ENCODE measurements around the gene FARP2. TPM values are rescaled to one million over a fixed set of nuclear protein-coding genes. Genes with fewer than 3 reads are reported as not detected.
"Not testable (repeated sequence)": the region's sequence is repeated elsewhere in the genome, so short reads cannot be mapped to it uniquely, and the experiment has no call there.

Gene FARP2
- total RNA-seq, 2 experiments from 2014 or later = 17.2 to 18.3 TPM

DNA sequence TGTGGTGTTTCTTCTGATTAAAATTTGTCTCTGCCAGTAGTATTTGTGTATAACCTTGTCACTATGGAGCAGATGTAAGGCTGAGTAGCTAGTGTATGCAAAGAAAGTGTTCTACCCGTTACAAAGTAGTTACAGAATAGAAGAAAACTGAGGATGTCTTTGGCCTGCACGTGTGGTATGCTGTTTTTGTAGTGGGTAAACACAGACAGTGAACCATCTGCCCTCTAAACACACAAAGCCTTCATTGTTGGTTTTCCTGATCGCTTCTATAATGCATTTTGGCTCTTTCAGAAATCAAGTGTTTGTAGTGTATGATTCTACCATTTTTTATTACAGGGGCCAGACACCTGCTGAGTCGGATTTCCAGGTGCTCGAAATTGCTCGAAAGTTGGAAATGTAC lies 61.5 kb downstream of the FARP2 start:
- Histone ChIP-seq H3K27me3 (ENCODE audit: control insufficient read depth in 1 of 2, insufficient read depth in 2 of 2, low read length in 2 of 2) (no peaks in the 10 kb centered on the region), H3K27ac (ENCODE audit: low read depth in 1 of 2, low read length in 2 of 2) (no peak overlapping the region), H3K4me1 (ENCODE audit: insufficient read depth, low read length) (no peaks in the 10 kb centered on the region), H3K9me3 (ENCODE audit: control insufficient read depth in 1 of 2, insufficient read depth in 1 of 2, low read length in 2 of 2) (peaks cover 5 to 9% of the 10 kb centered on the region in 2 experiments), H3K36me3 (ENCODE audit: insufficient read depth, low read length) (peaks cover 31% of the 10 kb centered on the region), H3K4me3 (ENCODE audit: low read length) (no peak overlapping the region)
- no peak for DNase-seq
- Mint-ChIP-seq H3K9me3 (no peaks in the 10 kb centered on the region), H3K4me1 (ENCODE audit: low read depth) (no peaks in the 10 kb centered on the region), H3K27ac (no peak overlapping the region), H3K4me3 (no peak overlapping the region), H3K27me3 (no peaks in the 10 kb centered on the region), H3K36me3 (ENCODE audit: low read depth) (peaks cover 79% of the 10 kb centered on the region)
- TF ChIP-seq, protein P1, sequence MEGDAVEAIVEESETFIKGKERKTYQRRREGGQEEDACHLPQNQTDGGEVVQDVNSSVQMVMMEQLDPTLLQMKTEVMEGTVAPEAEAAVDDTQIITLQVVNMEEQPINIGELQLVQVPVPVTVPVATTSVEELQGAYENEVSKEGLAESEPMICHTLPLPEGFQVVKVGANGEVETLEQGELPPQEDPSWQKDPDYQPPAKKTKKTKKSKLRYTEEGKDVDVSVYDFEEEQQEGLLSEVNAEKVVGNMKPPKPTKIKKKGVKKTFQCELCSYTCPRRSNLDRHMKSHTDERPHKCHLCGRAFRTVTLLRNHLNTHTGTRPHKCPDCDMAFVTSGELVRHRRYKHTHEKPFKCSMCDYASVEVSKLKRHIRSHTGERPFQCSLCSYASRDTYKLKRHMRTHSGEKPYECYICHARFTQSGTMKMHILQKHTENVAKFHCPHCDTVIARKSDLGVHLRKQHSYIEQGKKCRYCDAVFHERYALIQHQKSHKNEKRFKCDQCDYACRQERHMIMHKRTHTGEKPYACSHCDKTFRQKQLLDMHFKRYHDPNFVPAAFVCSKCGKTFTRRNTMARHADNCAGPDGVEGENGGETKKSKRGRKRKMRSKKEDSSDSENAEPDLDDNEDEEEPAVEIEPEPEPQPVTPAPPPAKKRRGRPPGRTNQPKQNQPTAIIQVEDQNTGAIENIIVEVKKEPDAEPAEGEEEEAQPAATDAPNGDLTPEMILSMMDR (IDR thresholded peaks at IDR 0.05) = no peak
- no peak for ATAC-seq (ENCODE audit: poor library complexity)
- ChIA-PET POLR2A (no interaction called here), CTCF (no interaction called here)
- intact Hi-C loops (cut with DNase I, micrococcal nuclease) = no loop called here

DNA sequence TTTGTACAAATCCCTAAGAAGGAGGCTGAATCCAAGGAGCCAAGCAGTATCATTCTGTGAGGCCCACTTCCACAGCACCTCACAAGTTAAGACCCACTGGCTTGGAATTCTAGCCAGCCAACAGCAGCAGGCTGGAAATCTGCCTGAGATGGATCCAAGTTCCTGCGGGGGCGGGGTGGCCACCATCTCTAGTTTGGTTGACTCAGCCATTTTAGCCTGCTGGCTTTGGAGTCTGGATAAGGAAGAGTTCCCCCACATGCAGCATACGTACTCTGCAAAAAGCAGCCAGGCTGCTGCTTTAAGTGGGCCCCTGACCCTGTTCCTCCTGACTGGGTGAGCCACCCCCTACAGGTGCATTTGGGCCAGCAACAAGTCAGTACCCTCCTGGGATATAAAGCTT lies 65.2 kb downstream of the FARP2 start:
- intact Hi-C loops (cut with DNase I, micrococcal nuclease) = no loop called here

DNA sequence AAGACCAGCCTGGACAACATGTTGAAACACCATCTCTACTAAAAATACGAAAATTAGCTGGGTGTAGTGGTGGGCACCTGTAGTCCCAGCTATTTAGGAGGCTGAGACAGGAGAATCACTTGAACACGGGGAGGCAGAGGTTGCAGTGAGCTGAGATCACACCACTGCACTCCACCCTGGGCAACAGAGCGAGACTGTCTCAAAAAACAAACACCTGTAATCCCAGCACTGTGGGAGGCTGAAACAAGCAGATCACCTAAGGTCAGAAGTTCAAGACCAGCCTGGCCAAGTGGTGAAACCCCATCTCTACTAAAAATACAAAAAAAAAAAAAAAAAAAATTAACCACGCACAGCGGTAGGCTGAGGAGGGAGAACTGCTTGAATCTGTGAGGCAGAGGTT lies 65.9 kb downstream of the FARP2 start:
- CTCF ChIA-PET; H3K4me3 Mint-ChIP-seq; DNase-seq; H3K27ac Mint-ChIP-seq; H3K27ac ChIP-seq (ENCODE audit: low read depth in 1 of 2, low read length in 2 of 2); ATAC-seq (ENCODE audit: poor library complexity); H3K4me3 ChIP-seq (ENCODE audit: low read length); POLR2A ChIA-PET; H3K27me3 ChIP-seq (ENCODE audit: control insufficient read depth in 1 of 2, insufficient read depth in 2 of 2, low read length in 2 of 2); H3K4me1 Mint-ChIP-seq (ENCODE audit: low read depth); H3K27me3 Mint-ChIP-seq; intact Hi-C loops (cut with DNase I, micrococcal nuclease); H3K4me1 ChIP-seq (ENCODE audit: insufficient read depth, low read length); H3K9me3 Mint-ChIP-seq: not testable (repeated sequence)
- peaks cover 64% of the 10 kb centered on the region for H3K36me3 Mint-ChIP-seq (ENCODE audit: low read depth)
- Histone ChIP-seq H3K36me3 (ENCODE audit: insufficient read depth, low read length) (peaks cover 20% of the 10 kb centered on the region), H3K9me3 (ENCODE audit: control insufficient read depth in 1 of 2, insufficient read depth in 1 of 2, low read length in 2 of 2) (peaks cover 9 to 25% of the 10 kb centered on the region in 2 experiments)

More for the DNA sequence above, 65.2 kb downstream of the FARP2 start:
- Histone ChIP-seq H3K4me1 (ENCODE audit: insufficient read depth, low read length) (no peaks in the 10 kb centered on the region), H3K4me3 (ENCODE audit: low read length) (no peak overlapping the region), H3K9me3 (ENCODE audit: control insufficient read depth in 1 of 2, insufficient read depth in 1 of 2, low read length in 2 of 2) (peaks cover 9 to 25% of the 10 kb centered on the region in 2 experiments), H3K36me3 (ENCODE audit: insufficient read depth, low read length) (peaks cover 20% of the 10 kb centered on the region), H3K27ac (ENCODE audit: low read depth in 1 of 2, low read length in 2 of 2) (no peak overlapping the region), H3K27me3 (ENCODE audit: control insufficient read depth in 1 of 2, insufficient read depth in 2 of 2, low read length in 2 of 2) (no peaks in the 10 kb centered on the region)
- POLR2A ChIA-PET = no interaction called here
- TF ChIP-seq, protein P1 (IDR thresholded peaks at IDR 0.05) = no peak
- DNase-seq = no peak
- Mint-ChIP-seq H3K4me3 (no peak overlapping the region), H3K27me3 (no peaks in the 10 kb centered on the region), H3K27ac (no peak overlapping the region), H3K36me3 (ENCODE audit: low read depth) (peaks cover 69% of the 10 kb centered on the region), H3K9me3 (peaks cover 6% of the 10 kb centered on the region), H3K4me1 (ENCODE audit: low read depth) (no peaks in the 10 kb centered on the region)
- CTCF ChIA-PET = no interaction called here
- no peak for ATAC-seq (ENCODE audit: poor library complexity)

DNA sequence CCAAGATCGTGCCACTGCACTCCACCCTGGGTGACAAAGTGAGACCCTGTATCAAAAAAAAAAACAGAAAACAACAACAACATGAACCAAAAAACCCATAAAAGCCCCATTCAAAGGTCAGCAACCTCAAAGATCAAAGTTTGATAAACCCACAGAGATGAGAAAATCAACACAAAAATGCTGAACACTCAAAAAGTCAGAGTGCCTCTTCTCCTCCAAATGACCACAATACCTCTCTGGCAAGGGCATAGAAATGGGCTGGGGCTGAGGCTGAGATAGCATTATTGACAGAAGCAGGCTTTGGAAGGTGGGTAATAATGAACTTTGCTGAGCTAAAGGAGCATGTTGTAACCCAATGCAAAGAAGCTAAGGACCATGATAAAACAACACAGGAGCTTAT lies 66.3 kb downstream of the FARP2 start:
- Mint-ChIP-seq H3K4me1 (ENCODE audit: low read depth) (no peaks in the 10 kb centered on the region), H3K4me3 (no peak overlapping the region), H3K27me3 (no peaks in the 10 kb centered on the region), H3K27ac (no peak overlapping the region), H3K9me3 (peaks cover 6% of the 10 kb centered on the region), H3K36me3 (ENCODE audit: low read depth) (peaks cover 63% of the 10 kb centered on the region)
- no peak overlapping the region for H3K27ac ChIP-seq (ENCODE audit: low read depth in 1 of 2, low read length in 2 of 2)
- no peaks in the 10 kb centered on the region for H3K27me3 ChIP-seq (ENCODE audit: control insufficient read depth in 1 of 2, insufficient read depth in 2 of 2, low read length in 2 of 2)
- TF ChIP-seq, protein P1 (IDR thresholded peaks at IDR 0.05) = no peak
- ChIA-PET CTCF (no interaction called here), POLR2A (no interaction called here)
- intact Hi-C loops (cut with DNase I, micrococcal nuclease) = no loop called here
- H3K4me3 ChIP-seq (ENCODE audit: low read length) = no peak overlapping the region
- no peaks in the 10 kb centered on the region for H3K4me1 ChIP-seq (ENCODE audit: insufficient read depth, low read length)
- peaks cover 20% of the 10 kb centered on the region for H3K36me3 ChIP-seq (ENCODE audit: insufficient read depth, low read length)
- DNase-seq (no peak), ATAC-seq (ENCODE audit: poor library complexity) (no peak)
- H3K9me3 ChIP-seq (ENCODE audit: control insufficient read depth in 1 of 2, insufficient read depth in 1 of 2, low read length in 2 of 2) = peaks cover 9 to 25% of the 10 kb centered on the region in 2 experiments

DNA sequence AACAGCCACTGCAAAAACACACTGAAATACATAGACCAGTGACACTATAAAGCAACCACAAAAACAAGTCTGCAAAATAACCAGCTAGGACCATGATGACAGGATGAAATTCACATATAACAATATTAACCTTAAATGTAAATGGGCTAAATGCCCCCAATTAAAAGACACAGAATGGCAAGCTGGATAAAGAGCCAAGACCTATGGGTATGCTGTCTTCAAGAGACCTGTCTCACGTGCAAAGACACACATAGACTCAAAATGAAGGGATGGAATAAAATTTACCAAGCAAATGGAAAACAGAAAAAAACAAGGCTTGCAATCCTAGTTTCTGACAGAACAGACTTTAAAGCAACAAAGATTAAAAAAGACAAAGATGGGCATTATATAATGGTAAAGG lies 67.4 kb downstream of the FARP2 start:
- H3K27me3 ChIP-seq (ENCODE audit: control insufficient read depth in 1 of 2, insufficient read depth in 2 of 2, low read length in 2 of 2); CTCF ChIA-PET; ATAC-seq (ENCODE audit: poor library complexity); H3K4me3 ChIP-seq (ENCODE audit: low read length); H3K9me3 Mint-ChIP-seq; H3K27me3 Mint-ChIP-seq; H3K27ac ChIP-seq (ENCODE audit: low read depth in 1 of 2, low read length in 2 of 2); H3K4me3 Mint-ChIP-seq; POLR2A ChIA-PET; H3K4me1 ChIP-seq (ENCODE audit: insufficient read depth, low read length); H3K4me1 Mint-ChIP-seq (ENCODE audit: low read depth); H3K27ac Mint-ChIP-seq; DNase-seq; intact Hi-C loops (cut with DNase I, micrococcal nuclease): not testable (repeated sequence)
- Histone ChIP-seq H3K36me3 (ENCODE audit: insufficient read depth, low read length) (peaks cover 10% of the 10 kb centered on the region), H3K9me3 (ENCODE audit: control insufficient read depth in 1 of 2, insufficient read depth in 1 of 2, low read length in 2 of 2) (peaks cover 9 to 25% of the 10 kb centered on the region in 2 experiments)
- H3K36me3 Mint-ChIP-seq (ENCODE audit: low read depth) = peaks cover 52% of the 10 kb centered on the region
